ENCODE measurements around the gene UBE2C.

GRCh38 chr20:45771182-45771759 lies 41.2 kb upstream of the UBE2C start:
- TF ChIP-seq CTCF (IDR thresholded peaks at IDR 0.05) (peak; percentile 90 to 98 (median 98)), POLR2AphosphoS5 (IDR thresholded peaks at IDR 0.05; ENCODE audit: insufficient read depth in 1 of 2, low read depth in 1 of 2) (peak in 1 of 2 donors; percentile 68)

All from vagina (tissue), 2 donors.